ENCODE data around the gene OVAAL. TPM values are rescaled to one million over a fixed set of nuclear protein-coding genes. Genes with fewer than 3 reads are reported as not detected.

OVAAL gene
- not detected in 2 replicates for total RNA-seq (2014; rRNA removed; shearing (Covaris generic))

DNA sequence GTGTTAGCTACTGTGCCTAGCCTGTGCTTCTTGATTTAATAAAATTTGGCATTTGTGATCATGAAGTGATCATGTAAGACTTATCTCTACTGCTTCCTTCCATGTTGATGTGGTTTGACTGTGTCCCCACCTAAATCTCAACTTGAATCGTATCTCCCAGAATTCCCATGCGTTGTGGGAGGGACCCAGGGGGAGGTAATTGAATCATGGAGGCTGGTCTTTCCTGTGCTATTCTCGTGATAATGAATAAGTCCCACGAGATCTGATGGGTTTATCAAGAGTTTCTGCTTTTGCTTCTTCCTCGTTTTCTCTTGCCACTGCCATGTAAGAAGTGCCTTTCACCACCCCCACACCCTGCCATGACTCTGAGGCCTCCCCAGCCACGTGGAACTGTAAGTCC lies at the start of gene OVAAL:
OVAAL (plus strand) TSS at position 301 of the 400 bp plus-strand sequence.
- no peak for DNase-seq (ENCODE audit: low spot score)

- no peak for DNase-seq (ENCODE audit: low spot score)
Measured at GRCh38 chr1:180510882-180511281, 47.9 kb upstream of the OVAAL start.

DNA sequence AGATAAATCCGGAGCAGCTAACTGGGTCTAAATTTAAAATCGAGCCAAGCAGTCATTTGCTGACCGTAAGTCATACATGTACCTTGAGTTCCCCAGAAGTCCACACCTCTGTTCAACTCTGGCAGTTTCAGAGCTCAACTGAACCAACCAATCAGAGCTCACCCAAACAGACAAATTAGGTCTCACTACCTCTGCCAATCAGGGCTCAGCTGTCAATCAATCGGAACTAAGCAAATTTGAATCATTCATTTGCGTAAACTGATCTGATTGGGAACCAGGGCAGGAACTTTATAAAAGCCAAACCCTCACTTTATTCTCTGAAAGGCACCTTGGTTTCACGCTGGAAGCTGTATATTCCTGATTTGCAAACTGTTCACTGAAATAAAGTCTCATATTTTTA lies 45.2 kb upstream of the OVAAL start:
- no peak for DNase-seq (ENCODE audit: low spot score)

DNA sequence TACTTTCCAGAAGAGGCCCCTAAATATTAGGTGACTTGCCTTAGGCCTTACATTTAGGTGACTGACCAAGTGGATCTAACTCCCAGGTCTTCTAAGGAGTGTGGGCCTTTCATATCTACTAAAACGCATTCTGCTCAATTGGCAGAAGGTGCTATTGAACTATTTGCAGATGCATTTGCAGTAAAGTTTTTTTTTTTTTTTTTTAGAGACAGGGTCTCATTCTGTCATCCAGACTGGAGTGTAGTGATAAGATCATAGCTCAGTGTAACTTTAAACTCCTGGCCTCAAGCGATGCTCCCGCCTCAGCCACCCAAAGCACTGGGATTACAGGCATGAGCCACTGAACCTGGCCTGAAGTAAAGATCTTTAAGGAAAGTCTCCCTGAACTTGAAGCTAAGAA lies 43.4 kb upstream of the OVAAL start:
- no peak for DNase-seq (ENCODE audit: low spot score)

GRCh38 chr1:180515857-180516388 lies 42.8 kb upstream of the OVAAL start:
- DNase-seq (ENCODE audit: low spot score) = peak; percentile 74

DNA sequence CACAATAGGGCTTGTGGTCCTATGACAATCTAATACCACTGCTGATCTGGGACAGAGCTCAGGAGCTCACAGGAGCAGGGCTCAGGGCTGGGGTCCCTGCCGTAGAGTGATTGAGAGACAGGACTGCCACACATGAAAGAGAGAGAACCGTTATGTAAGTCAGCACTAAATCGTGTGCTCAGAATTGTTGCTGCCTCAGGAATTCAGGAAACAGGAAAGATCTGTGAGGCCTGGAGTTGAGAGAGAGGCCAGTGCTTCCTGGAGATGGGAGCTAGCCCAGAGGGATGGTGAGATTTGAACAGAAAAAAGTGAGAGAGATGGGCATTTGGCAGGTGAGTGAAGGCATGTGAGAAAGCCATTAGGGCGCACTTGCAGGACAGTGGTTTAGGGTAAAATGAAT lies 38.9 kb upstream of the OVAAL start:
- no peak for DNase-seq (ENCODE audit: low spot score)

GRCh38 chr1:180521474-180522212 lies 37.1 kb upstream of the OVAAL start:
- peak; percentile 39 for DNase-seq (ENCODE audit: low spot score)

- no peak for DNase-seq (ENCODE audit: low spot score)
Measured at GRCh38 chr1:180522213-180522515, 36.6 kb upstream of the OVAAL start.

GRCh38 chr1:180524160-180524914 lies 34.4 kb upstream of the OVAAL start:
- no peak for DNase-seq (ENCODE audit: low spot score)

GRCh38 chr1:180524915-180525714 lies 33.6 kb upstream of the OVAAL start:
- DNase-seq (ENCODE audit: low spot score) = no peak

- DNase-seq (ENCODE audit: low spot score) = no peak
Measured at GRCh38 chr1:180525715-180526039, 33.1 kb upstream of the OVAAL start.

DNA sequence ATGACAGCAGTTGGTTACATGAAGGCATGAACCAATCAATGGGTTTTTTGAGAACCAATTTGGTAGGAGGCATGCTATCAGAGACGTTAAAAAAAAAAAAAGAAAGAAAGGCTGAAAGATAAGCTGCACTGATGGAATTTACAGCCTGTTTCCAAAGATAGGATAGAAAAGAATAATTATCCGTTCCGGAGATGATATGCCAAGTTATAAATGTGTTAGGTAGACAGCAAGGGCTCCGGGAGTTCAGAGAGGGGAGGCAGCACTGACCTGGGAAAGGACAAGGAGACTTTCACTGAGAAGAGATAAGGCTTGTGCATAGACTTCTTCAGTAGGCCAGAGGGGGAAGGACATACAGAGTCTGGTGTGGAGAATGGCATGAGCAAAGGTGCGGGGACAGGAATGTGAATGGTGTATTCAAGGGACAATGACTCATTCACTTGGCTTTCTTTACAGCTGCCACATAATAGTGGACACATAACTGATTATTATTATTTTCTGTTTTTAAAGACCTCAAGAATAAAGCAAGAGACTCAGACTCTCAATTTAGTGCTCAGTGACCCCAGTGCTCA lies 31.6 kb upstream of the OVAAL start:
- peak; percentile 42 for DNase-seq (ENCODE audit: low spot score)

- DNase-seq (ENCODE audit: low spot score) = no peak
Measured at GRCh38 chr1:180528868-180529470, 29.8 kb upstream of the OVAAL start.

- peak; percentile 63 for DNase-seq (ENCODE audit: low spot score)
Measured at GRCh38 chr1:180530501-180530900, 28.3 kb upstream of the OVAAL start.

DNA sequence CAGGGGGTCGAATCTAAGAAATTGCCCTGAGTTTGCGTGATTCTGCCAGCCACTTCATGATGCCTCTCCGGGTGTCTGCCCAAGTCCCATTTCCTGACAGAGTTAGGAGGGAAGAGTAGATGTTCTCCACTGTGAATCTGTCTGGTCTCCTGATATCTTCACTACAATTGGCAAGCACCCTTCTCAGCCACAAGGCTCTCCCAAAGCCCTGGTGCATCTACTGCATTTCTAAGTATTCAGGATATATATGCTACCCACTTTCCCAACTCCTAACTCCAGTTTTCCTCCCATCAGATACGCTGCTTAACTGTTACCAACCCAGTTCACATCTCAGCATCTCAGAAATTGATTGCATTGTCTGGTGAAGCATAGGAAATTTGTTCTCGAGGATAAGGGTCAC lies 25.9 kb upstream of the OVAAL start:
- no peak for DNase-seq (ENCODE audit: low spot score)

DNA sequence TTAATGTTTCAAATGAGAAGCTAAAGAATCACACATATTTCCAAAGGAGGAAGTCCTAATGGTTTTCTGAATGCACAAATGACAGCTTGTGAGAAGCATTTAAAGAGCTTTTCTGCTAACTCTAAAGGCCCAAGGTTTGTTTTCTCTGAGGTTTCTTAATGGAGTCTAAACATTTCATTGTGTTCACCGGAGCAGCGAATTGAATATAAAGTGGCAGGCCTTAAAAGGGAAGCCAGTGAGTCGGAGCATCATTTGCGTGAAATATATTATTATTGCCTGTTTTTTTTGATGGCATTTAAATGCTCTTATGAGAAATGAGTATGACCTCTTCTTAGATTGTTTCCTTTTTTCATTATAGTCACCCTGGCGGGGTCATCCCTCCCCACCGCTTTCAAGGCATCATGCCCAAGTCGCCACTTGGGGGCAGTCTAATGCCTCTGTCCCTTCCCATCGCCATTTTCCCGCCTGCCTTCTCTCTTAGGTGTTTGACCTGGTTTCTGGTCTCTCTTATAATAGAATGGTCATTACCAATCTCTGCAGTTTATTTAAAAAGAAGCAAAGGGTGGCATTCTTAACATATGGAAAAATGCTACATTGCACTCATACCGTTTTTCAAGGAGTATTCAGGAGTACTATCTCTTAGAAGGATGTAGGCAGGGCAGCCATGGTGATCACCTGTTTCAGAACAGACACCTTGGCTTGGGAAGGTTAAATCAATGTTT lies 25.3 kb upstream of the OVAAL start:
- peak; percentile 49 for DNase-seq (ENCODE audit: low spot score)

GRCh38 chr1:180534214-180534613 lies 24.6 kb upstream of the OVAAL start:
- DNase-seq (ENCODE audit: low spot score) = no peak

GRCh38 chr1:180535418-180535999 lies 23.3 kb upstream of the OVAAL start:
- no peak for DNase-seq (ENCODE audit: low spot score)

- DNase-seq (ENCODE audit: low spot score) = no peak
Measured at GRCh38 chr1:180536821-180537372, 21.9 kb upstream of the OVAAL start.

DNA sequence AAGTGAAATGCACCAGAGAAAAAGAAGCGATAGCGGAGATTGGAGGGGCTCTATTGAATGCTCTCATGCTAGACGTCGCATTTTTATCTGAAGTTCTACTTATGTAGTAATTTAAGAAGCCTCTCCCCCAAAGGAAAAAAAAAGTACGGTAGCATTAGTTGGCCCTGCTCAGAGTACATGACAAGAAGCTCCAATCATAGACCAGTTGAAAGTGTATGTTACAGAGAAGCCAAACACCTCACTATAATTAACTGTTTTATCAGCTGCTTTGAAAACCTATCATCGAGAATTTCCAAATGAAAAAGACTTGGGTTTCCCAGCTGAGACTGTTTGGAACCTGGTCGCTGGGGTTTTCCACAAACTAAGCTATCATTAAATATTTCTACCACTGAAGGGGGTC lies 19.6 kb upstream of the OVAAL start:
- no peak for DNase-seq (ENCODE audit: low spot score)

Measured in H4 (cell line).